Karpas-422 (cell line): Measurements from ENCODE around the gene ALPP. TPM values are rescaled to one million over a fixed set of nuclear protein-coding genes. Genes with fewer than 3 reads are reported as not detected.
"Not testable (repeated sequence)": the region's sequence is repeated elsewhere in the genome, so short reads cannot be mapped to it uniquely, and the experiment has no call there.

Experiments
- DNase-seq: peaks from one replicate; pipeline ENCODE4 v3.0.0-alpha.2; 2015
- H2AFZ ChIP-seq: fragments of 200-600 bp; sonication (generic); 2 replicates; pipeline ENCODE4 v1.6.1; 2014; ENCODE audit warnings: antibody characterized with exemption, low read length, mixed read lengths
- H3K27ac ChIP-seq: fragments of 200-600 bp; sonication (generic); 2 replicates; pipeline ENCODE4 v1.5.1; 2014; ENCODE audit warnings: mild to moderate bottlenecking, low read length, moderate library complexity
- H3K27me3 ChIP-seq: fragments of 200-600 bp; sonication (generic); 2 replicates; pipeline ENCODE4 v1.6.1; 2014; ENCODE audit warnings: low read length, mixed read lengths
- H3K36me3 ChIP-seq: fragments of 200-600 bp; sonication (generic); 2 replicates; pipeline ENCODE4 v1.6.1; 2014; ENCODE audit warnings: low read length, mixed read lengths; ENCODE audit not compliant: insufficient read depth
- H3K4me1 ChIP-seq: fragments of 200-600 bp; sonication (generic); 2 replicates; pipeline ENCODE4 v1.6.1; 2014; ENCODE audit warnings: mild to moderate bottlenecking, low read length, mixed read lengths
- H3K4me2 ChIP-seq: fragments of 200-600 bp; sonication (generic); 2 replicates; pipeline ENCODE4 v1.6.1; 2014; ENCODE audit warnings: low read length, low read depth, mild to moderate bottlenecking; ENCODE audit not compliant: poor library complexity, severe bottlenecking
- H3K4me3 ChIP-seq: fragments of 200-600 bp; sonication (generic); 2 replicates; pipeline ENCODE4 v1.5.1; 2014; ENCODE audit warnings: mild to moderate bottlenecking, antibody characterized with exemption, low read length, mixed read lengths
- H3K79me2 ChIP-seq: fragments of 200-600 bp; sonication (generic); 2 replicates; pipeline ENCODE4 v1.6.1; 2014; ENCODE audit warnings: mild to moderate bottlenecking, low read length, mixed read lengths
- H3K9ac ChIP-seq: fragments of 200-600 bp; sonication (generic); 2 replicates; pipeline ENCODE4 v1.6.0; 2014; ENCODE audit warnings: low read length
- H3K9me2 ChIP-seq: fragments of 200-600 bp; sonication (generic), shearing (Covaris generic); replicated peaks from 2 replicates; pipeline ENCODE4 v1.6.0; 2014; ENCODE audit warnings: mild to moderate bottlenecking, low read length, moderate library complexity; ENCODE audit not compliant: insufficient read depth
- H3K9me3 ChIP-seq: fragments of 300-700, 200-600 bp; sonication (generic); 2 replicates; pipeline ENCODE4 v1.6.1; 2014; ENCODE audit warnings: low read length, mixed read lengths
- H4K20me1 ChIP-seq: fragments of 200-600 bp; sonication (generic); 2 replicates; pipeline ENCODE4 v1.6.1; 2014; ENCODE audit warnings: mild to moderate bottlenecking, antibody characterized with exemption, low read length, low read depth; ENCODE audit not compliant: insufficient read depth
- total RNA-seq: library from RNA; depleted of rRNA; stranded (reverse); fragments of >200 nt; shearing (Covaris generic); gene quantifications from 2 replicates; pipeline ENCODE4 v1.2.3, GENCODE V29; 2014; ENCODE audit warnings: low replicate concordance

Gene ALPP
- total RNA-seq, 1 experiment from 2014 or later = not detected

DNA sequence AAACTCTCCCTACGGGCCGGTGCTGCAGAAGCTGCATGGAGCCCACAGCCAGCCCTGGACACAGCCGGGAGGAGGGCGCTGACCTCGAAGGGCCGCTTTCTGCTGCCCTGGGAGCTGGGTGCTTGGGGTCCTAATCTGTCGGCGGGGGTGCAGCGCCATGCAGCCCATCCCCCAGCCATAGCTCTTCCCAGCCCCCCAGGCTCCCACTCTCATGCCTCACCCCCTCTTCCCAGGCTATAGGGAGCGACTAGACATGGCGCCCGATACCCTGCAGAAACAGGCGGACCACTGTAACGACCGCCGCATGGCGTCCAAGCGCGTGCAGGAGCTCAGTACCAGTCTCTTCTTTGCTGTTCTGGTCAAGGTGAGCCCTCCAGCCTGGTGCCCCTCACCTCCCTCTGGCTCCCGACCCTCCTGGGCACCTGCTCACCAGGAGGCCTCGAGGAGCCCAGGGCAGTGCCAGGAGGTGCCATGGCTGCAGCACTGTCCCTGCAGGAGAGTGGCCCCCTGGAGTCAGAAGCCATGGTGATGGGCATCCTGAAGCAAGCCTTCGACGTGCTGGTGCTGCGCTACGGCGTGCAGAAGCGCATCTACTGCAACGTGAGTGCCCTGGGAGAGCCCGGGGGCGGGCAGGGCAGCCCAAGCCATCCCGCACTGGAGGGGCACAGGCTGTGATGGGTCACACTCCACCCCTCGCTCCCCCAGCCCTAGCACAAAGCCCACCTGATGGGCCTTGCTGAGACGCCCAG, 44.2 kb upstream of the ALPP start:
- H3K79me2 ChIP-seq, H3K9me3 ChIP-seq, H3K4me3 ChIP-seq, H3K9ac ChIP-seq, H3K4me2 ChIP-seq, H2AFZ ChIP-seq, DNase-seq, H3K36me3 ChIP-seq, H3K27me3 ChIP-seq, H4K20me1 ChIP-seq, H3K9me2 ChIP-seq, H3K27ac ChIP-seq, H3K4me1 ChIP-seq: not testable (repeated sequence)

DNA sequence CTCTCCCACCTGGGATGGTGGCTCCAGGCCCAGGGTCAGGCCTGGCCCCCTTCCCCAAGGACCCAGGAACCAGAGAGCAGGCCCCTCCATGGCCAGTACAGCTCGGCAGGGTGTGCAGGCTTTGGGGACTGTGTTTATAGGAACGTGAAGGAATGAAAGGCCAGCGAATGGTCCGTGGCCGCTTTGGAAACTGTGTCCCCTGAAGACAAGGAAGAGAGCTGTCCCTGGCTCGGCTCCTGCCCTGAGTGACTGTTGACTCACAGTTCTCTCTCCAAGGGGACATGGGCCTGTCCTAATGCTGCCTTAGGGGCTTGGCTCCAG, 43.7 kb upstream of the ALPP start:
- not testable (repeated sequence) for H3K36me3 ChIP-seq, H3K4me3 ChIP-seq, DNase-seq, H3K79me2 ChIP-seq, H3K4me1 ChIP-seq, H3K27me3 ChIP-seq, H3K4me2 ChIP-seq, H3K27ac ChIP-seq, H4K20me1 ChIP-seq, H3K9me3 ChIP-seq, H3K9me2 ChIP-seq, H3K9ac ChIP-seq, H2AFZ ChIP-seq

DNA sequence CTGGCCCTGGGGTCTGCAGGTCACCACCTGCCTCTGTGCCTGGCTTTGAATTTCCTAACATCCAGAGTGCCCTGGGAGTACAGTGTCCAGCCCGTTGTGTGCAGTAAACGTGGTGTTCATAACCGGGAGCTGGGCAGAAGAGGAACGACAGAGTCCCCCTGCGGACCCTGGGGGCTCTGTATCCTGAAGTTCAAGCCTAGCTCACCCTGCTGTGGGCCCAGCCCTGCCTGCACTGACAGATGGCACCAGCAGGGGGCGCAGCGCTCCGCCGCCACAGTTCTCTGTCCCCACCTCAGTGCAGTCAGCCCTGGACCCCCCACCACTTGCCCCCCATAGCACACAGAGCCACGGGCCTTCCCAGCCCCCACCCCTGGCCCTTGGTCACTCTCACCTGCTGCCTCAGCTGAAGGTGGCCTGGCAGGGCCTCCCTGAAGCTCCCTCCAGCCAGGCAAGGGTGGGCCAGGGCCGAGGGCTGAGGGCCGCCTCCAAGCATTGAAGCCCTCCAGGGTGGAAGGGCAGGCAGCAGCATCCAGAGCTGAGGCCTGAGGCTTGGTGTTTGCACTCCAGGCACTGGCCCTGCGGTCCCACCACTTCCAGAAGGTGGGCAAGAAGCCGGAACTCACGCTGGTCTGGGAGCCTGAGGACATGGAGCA, 43.2 kb upstream of the ALPP start:
- not testable (repeated sequence) for H3K27ac ChIP-seq, H3K27me3 ChIP-seq, H3K9me2 ChIP-seq, DNase-seq, H2AFZ ChIP-seq, H3K4me3 ChIP-seq, H4K20me1 ChIP-seq, H3K79me2 ChIP-seq, H3K9me3 ChIP-seq, H3K4me2 ChIP-seq, H3K9ac ChIP-seq, H3K36me3 ChIP-seq, H3K4me1 ChIP-seq

DNA sequence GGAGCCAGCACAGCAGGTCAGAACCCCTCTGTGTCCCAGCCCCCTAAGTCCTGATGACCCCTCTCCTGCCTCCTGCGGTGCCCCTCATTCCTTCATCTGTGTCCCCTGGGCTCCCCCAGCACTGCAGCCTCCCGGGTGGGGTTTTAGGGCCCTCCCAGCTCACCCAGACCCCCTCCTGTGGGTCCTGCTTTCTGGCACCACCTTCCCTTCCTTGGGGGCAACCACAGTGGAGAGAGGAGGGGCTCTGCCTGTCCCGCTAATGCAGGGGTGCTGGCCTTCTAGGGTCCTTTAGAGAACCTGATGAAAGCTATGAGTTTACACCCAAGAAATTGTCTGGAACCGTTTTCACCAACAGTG, 42.7 kb upstream of the ALPP start:
- Histone ChIP-seq H3K9me2 (no peaks in the 10 kb centered on the region), H3K4me3 (no peak overlapping the region), H3K9me3 (no peaks in the 10 kb centered on the region), H3K9ac (no peak overlapping the region), H3K4me1 (no peaks in the 10 kb centered on the region), H3K27me3 (no peaks in the 10 kb centered on the region), H3K79me2 (no peaks in the 10 kb centered on the region), H2AFZ (no peak overlapping the region), H3K27ac (no peak overlapping the region), H3K4me2 (no peak overlapping the region), H4K20me1 (no peaks in the 10 kb centered on the region), H3K36me3 (no peaks in the 10 kb centered on the region)
- no peak for DNase-seq

DNA sequence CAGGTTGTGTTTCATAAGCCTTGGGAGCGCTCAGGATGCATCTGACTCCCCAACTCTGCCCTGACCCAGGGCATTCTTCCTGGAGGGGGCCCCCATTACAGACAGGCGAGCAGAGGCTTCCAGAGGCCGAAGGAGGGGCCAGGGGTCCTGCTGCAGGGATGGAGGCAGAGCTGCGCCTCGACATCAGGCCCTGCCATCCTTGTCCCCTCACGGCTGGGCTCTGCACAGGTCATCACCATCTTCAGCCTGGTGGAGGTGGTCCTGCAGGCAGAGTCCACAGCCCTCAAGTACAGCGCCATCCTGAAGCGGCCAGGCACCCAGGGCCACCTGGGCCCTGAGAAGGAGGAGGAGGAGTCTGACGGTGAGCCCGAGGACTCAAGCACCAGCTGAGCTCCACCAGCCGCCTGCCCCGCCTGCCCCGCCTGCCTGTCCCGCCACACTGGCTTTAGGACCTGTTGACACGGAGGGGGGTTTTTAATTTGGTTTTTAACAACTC, 42.3 kb upstream of the ALPP start:
- no peak for DNase-seq
- Histone ChIP-seq H3K79me2 (no peaks in the 10 kb centered on the region), H3K27me3 (no peaks in the 10 kb centered on the region), H3K4me2 (no peak overlapping the region), H3K4me1 (no peaks in the 10 kb centered on the region), H4K20me1 (no peaks in the 10 kb centered on the region), H3K4me3 (no peak overlapping the region), H3K9me3 (no peaks in the 10 kb centered on the region), H2AFZ (no peak overlapping the region), H3K27ac (no peak overlapping the region), H3K9me2 (no peaks in the 10 kb centered on the region), H3K9ac (no peak overlapping the region), H3K36me3 (no peaks in the 10 kb centered on the region)

DNA sequence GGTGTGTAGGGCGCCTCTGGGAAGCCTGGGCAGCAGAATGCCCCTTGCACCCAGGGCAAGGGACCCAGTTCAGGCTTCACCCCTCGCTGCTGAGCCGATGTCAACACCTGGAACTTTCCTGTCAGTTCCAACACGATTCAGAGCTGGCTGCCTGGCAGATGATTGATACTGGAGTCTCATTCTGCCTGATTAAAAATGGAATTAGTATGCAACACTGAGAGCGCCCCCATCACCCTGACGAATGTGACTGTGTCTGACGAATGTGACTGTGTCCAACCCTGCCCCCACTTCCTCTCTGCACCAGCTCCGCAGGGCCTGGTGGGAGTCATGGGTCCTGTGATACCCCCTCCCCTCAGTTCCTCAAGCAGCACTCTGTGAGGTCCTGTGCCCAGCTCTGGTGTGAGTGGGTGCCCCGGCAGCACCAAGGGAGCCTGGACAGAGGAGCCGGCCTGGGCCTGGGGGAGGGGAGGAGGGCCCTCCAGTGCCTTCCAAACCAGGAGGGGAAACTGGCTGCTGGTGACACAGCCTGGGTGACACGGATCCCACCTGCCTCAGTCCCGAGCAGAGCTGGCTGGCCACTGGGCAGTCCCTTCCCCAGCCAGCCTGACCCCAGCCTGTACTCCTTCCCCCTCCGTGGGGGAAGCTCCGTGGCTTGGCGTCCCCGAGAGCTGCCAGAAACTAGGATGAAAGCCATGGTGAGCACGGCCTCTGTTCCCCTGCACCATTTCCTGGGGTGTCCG, 41.4 kb upstream of the ALPP start:
- Histone ChIP-seq H3K79me2 (no peaks in the 10 kb centered on the region), H3K36me3 (no peaks in the 10 kb centered on the region), H3K27me3 (no peaks in the 10 kb centered on the region), H3K9me2 (no peaks in the 10 kb centered on the region), H4K20me1 (no peaks in the 10 kb centered on the region), H3K9ac (no peak overlapping the region), H3K4me2 (no peak overlapping the region), H3K27ac (no peak overlapping the region), H3K4me3 (no peak overlapping the region), H3K4me1 (no peaks in the 10 kb centered on the region), H2AFZ (no peak overlapping the region), H3K9me3 (no peaks in the 10 kb centered on the region)
- no peak for DNase-seq

DNA sequence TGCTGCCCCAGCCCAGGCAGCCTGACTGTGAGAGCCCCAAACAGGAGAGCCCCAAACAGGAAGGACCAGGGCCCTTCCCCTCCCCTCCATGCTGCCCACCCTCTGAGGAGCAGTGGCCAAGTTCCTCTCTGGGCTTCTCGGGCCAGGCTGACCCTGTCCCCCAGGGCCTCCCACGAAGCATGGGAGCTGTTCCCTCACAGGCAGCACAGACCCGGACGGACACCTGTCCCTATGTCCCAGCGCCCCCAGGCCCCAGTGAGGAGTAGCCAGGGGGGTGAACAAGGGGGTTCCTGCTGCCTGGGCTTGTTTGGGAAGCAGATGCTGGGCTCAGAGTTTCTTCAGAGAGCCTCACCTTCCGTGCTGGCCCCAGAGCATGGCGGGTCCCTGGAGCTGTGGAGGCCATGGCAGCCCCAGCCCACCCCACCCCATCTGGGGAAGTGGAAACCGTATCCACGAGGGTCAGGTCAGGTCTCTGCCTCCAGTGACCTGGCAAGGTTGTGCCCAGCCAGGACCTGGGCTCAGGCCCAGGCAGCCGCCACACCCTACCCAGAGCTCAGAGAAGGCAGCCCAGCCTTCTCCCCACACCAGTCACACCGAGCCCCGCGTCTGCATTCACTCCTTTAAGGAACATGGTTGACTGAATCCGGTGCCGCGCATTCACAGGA, 40.3 kb upstream of the ALPP start:
- H3K9ac ChIP-seq, H3K4me3 ChIP-seq, H3K4me2 ChIP-seq, H3K79me2 ChIP-seq, H3K9me3 ChIP-seq, H3K27ac ChIP-seq, H3K9me2 ChIP-seq, DNase-seq, H2AFZ ChIP-seq, H3K36me3 ChIP-seq, H4K20me1 ChIP-seq, H3K4me1 ChIP-seq, H3K27me3 ChIP-seq: not testable (repeated sequence)

DNA sequence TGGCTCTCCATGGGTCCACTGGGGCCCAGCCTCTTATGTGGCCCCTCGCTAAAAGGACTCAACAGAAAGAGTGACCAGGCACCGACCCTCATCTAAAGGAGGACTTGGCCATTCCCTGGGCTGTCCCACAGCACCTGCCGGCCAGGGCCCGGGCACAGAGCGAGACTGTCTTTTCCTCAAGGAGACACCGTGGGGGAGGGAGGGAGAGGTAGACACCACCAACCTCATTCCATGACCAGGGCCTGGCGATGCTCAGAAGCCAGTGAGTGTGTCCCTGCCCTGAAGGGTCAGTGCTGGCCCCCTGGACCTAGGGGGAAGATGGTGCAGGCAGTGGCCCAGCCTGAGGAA, 39.8 kb upstream of the ALPP start:
- Histone ChIP-seq H3K27me3 (no peaks in the 10 kb centered on the region), H3K4me1 (no peaks in the 10 kb centered on the region), H3K9ac (no peak overlapping the region), H3K4me2 (no peak overlapping the region), H2AFZ (no peak overlapping the region), H4K20me1 (no peaks in the 10 kb centered on the region), H3K9me3 (no peaks in the 10 kb centered on the region), H3K4me3 (no peak overlapping the region), H3K27ac (no peak overlapping the region), H3K9me2 (no peaks in the 10 kb centered on the region), H3K79me2 (no peaks in the 10 kb centered on the region), H3K36me3 (no peaks in the 10 kb centered on the region)
- DNase-seq = no peak
